Stimulated activated CD8-positive, alpha-beta memory T cell treated with anti-CD3 and anti-CD28 coated beads, Interleukin-7, amount 100 ng/mL, for 48 hours (primary cell): ENCODE measurements around the gene SETD3.

Experiments used
- DNase-seq, 2 donors: peaks; one replicate each; pipeline ENCODE4 v3.0.0-alpha.2; 2020; ENCODE audit warnings: low read depth in 1 of 2; ENCODE audit errors: extremely low read depth in 1 of 2

SETD3 gene

GRCh38 chr14:99502989-99503421 lies 22.3 kb upstream of the SETD3 start:
- no peak for DNase-seq

DNA sequence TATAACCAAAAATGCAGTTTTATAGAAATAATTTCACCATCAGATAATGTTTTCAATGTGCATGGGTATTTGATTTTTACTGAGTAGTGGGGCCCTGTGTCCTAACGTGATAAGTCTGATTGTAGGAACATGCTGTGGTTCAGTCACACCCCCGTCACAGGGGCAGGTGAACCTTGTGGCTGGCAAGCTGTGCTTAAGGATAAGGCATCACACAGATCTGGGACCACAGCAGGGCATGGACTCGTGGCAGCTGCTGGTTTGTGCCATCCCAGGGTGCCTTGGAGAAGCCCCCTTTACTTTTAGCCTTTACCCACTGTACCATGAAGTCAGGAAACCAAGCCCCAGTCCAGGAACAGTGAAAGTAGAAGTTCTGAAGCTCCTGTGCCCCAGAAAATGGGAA lies 17.2 kb upstream of the SETD3 start:
- DNase-seq, result no peak

DNA sequence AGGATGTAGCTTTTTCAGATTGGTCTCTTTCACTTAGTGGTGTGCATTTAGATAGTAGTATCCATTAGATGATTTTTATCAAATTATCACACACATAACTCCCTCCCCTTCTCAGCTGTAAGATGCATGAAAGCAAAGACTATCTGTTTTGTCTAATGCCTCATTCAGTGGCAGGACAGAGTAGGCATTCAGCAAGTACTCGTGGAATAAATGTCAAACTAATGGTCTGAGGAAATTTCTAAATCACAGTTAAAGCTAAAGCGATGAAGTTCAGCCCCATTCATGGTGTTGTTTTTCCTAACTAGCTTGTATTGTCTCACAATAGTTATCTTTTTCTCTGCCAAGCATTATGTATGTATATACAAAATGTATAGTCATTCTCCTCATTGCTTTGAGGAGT lies 16.7 kb upstream of the SETD3 start:
- DNase-seq, result no peak

DNA sequence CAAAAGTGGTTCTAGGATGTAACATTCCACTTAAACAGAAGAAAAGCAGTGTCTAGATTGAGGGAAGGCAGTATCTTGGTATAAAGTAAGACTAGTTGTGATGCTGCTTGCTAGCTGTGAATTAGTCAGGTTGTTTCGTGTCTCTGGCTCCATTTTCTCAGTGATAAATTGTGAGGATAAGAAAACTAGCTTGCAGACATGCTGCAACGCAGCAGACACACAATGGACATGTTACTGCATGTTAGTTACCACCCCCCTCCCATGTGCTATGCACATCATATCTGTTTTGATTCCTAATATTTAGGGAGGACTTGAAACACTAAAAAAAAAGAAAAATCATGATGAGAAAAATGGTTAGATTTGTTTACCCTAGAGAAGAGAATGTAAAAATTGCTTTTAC lies 3.4 kb upstream of the SETD3 start:
- no peak for DNase-seq

- no peak for DNase-seq
These were observed 1.1 kb upstream of the SETD3 start for GRCh38 chr14:99481745-99482099.

GRCh38 chr14:99480917-99481744 lies 472 bp upstream of the SETD3 start, which contains the start of gene CCNK:
Gene CCNK, plus strand, starts transcription at chr14:99481409. Its CDS starts 11,269 bp downstream, at chr14:99492678.
- peak; percentile 100 for DNase-seq

GRCh38 chr14:99479160-99479905 lies 1.3 kb downstream of the SETD3 start:
- DNase-seq, result no peak

DNA sequence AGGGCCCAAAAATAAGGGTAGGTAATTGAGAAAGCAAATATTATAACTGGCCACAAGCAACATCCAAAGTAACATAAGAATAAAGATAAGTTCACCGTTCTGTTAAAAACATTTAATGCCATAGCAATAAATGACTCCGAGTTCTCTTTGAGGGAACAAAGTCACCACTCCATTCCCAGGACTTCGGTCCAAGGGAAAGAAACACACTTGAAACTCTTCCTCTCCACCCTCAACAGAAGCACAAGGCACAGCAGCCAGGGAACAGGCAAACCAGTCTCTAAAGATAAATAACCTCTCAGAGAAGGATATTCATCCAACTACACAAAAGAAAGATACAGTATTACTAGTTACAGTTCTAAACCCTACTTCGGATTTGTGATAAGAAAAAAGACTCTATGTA lies 2.5 kb downstream of the SETD3 start:
- no peak for DNase-seq

- no peak for DNase-seq
These were observed 3.8 kb downstream of the SETD3 start for GRCh38 chr14:99476864-99477263.

DNA sequence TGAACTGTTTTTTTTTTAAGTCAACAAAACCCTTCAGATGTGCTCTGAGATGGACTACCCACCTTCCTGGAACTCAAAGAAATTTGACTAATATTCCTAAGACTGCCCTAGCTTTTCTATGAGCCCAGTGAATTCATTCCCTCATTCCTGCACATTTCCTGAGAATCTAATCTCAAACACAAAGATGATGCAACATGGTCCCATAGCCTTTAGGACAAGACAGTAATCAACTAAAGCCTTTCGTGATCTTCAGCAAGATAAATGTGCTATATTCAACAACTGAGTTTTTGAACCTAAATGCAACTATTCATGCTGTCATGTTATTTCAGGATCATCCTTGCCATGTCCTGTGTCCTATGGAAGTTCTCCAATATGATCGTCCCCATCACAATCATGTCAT lies 5.0 kb downstream of the SETD3 start:
- DNase-seq, result no peak

GRCh38 chr14:99475179-99475578 lies 5.5 kb downstream of the SETD3 start:
- DNase-seq, result no peak

- DNase-seq, result no peak
These were observed 7.2 kb downstream of the SETD3 start for GRCh38 chr14:99473458-99473857.

DNA sequence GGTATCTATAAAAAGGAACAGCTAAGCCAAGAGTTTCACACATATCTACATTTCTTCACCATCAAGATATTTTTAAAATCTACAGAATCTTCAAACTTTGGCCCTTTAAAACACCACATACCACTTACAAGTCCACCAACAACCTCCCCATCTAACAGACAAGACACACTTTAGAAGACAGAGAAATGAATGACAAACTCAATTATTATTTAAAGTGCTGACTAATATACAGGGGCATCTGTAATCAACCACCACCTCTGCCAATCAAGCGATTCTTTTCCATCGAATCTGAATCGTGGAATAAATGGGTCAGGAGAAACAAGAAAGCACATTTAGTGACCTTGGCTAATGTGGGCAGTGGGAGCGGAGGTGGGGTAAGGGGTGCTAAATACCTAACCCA lies 7.7 kb downstream of the SETD3 start:
- DNase-seq, result no peak

DNA sequence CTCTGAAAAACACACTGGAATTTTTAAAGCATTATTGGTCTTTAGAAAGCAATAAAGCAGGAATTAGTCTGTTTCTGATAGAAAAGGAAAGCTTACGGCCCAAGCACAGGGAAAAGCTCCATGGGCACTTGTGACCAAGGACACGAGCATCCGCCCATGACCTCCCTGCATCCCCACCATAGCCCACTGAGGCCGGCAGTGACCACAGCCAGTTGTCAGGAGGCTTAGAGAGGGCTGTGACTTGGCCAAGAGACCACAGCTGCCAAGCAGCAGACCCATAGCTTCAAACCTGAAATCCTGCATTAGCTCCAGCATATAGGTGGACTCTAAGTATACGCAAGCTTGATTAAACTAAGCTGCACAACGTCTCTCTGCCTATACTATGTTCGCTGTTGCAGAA lies 8.9 kb downstream of the SETD3 start:
- no peak for DNase-seq

- no peak for DNase-seq
These were observed 11.6 kb downstream of the SETD3 start for GRCh38 chr14:99468836-99469592.

DNA sequence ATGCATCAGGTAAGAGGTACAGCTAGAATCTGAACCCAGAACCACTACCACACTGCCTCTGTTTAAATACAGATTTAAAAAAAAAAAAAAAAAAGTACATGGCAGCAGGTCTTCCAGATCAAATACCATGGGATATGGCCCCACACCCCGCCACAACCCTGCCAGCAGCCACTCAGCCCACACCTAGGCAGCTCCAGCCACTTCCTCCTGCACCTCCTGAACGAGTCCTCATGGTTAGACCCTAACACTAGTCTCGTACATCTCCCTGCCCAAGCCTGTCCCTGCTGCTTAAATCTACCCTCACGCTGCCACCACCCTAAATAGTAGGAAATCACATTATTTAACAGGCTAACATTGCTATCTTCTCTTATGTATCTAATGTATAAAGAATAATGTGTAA lies 12.6 kb downstream of the SETD3 start:
- no peak for DNase-seq

DNA sequence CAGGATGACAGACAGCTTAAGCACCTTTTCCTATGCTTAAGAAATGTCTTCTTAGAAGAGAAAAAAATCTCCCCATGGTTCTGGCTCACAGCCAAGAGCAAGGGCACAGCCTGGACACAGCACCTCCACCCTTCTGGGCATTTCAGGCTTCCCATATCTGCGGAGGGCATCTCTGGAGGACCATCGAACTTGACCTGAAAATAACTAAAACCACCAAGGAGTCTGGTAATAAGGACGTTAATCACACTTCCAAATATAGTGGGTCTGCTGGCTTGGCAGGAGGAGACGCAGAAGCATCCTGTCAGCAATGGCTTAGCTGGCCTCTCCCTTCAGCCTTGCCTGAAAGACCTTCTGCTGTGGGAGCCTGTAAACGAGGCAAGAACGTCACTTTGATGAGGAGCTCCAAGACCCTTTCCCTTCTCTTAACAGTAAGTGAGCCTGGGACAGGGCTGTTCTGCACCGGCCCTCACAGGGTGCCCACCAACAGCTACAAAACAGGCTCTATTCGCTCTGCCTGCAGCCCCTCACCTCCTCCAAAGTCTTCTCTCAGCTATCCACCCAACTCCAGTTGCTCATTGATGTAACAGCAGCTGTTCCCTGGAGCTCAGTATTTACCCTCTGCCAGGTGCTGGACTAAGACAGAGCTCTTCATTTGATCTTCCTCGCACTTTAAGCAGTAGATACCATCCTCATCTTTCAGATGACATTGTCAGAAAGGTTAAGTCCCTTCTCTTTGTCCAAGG lies 13.2 kb downstream of the SETD3 start:
- DNase-seq, result no peak

DNA sequence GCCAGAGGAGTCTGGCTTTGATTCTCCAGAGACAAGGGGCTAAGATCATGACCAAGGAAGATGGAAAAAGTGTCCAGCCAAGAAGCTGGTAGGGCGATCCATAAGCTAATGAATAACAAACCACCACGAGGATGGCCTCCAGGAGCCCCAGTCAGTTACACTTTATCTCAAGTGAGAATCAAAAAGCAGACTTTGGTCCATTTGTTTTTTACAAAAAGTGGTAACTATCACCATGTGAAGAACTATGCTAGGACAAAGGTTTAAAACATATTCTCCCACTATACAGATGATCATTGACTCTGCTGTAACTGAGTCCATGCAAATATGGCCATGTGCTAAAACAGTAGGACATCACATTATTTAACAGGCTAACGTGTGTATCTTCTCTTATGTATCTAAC lies 13.9 kb downstream of the SETD3 start:
- no peak for DNase-seq

- DNase-seq, result no peak
These were observed 15.4 kb downstream of the SETD3 start for GRCh38 chr14:99465288-99465687.

- no peak for DNase-seq
These were observed 16.7 kb downstream of the SETD3 start for GRCh38 chr14:99463974-99464373.

- no peak for DNase-seq
These were observed 18.4 kb downstream of the SETD3 start for GRCh38 chr14:99462210-99462609.
